Measurements from ENCODE around the gene CNTFR. TPM values are rescaled to one million over a fixed set of nuclear protein-coding genes. Genes with fewer than 3 reads are reported as not detected.

CNTFR gene
- total RNA-seq, 2 experiments from 2014 or later = not detected

DNA sequence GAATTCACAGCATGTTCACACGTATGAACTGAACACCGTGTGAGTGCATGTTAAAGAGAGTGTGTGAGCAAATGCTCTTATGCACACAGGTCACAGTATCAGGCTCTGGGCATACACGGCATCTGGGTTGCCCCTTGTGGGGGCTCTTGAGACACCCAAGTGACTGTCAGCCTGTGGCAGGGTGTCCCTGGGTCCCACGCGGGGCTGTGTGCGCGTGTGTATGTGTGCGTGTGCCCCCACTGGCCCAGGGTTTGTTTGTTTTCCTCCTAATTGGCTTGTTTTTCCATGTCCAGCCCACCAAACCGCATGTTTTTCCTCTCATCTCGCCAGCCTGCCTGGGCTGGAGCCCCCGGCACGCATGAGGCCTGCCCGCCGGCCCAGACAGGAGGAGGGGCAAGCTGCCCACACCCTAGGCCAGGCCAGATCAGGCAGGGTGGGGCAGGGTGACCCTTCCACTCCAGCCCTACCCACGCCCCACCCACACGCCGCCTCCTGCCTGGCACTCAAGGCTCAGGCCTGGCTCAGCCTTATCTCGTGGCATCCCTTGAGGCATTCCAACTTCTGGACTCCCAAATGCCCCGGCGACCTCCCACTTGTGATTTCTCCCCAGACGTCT lies 28.8 kb downstream of the CNTFR start:
- no peak overlapping the region for H3K4me2 ChIP-seq (ENCODE audit: low read length)
- CTCF ChIA-PET (ENCODE audit: unreplicated experiment) = no interaction called here

GRCh38 chr9:34559624-34560455 lies 29.7 kb downstream of the CNTFR start:
- Histone ChIP-seq H3K27ac (ENCODE audit: low read depth, low read length, poor library complexity, severe bottlenecking) (no peak overlapping the region), H4K20me1 (ENCODE audit: insufficient read depth, low read length) (no peaks in the 10 kb centered on the region), H3K9me3 (ENCODE audit: low read length) (peaks cover 9% of the 10 kb centered on the region; the same call in 1 of the 2 replicates), H3K79me2 (ENCODE audit: insufficient read depth, low read depth, low read length) (no peaks in the 10 kb centered on the region), H3K4me3 (ENCODE audit: low read depth, low read length, poor library complexity, severe bottlenecking) (no peak overlapping the region), H3K9me2 (ENCODE audit: insufficient read depth, low read length) (no peaks in the 10 kb centered on the region), H3K4me2 (ENCODE audit: low read length) (no peak overlapping the region), H3K36me3 (ENCODE audit: insufficient read depth, low read length) (no peaks in the 10 kb centered on the region), H3K4me1 (ENCODE audit: insufficient read depth, low read length, poor library complexity, severe bottlenecking) (no peaks in the 10 kb centered on the region), H2AFZ (ENCODE audit: low read length) (no peak overlapping the region)
- intact Hi-C loops (cut with micrococcal nuclease; ENCODE audit: unreplicated experiment) = no loop called here
- DNase-seq (ENCODE audit: low spot score) = no peak
- no TSS peak for BruUV-seq (replicated peaks)
- POLR2A ChIA-PET = interaction anchor here (0.6 kb wide), 1 partner anchor 114 kb away, joined by 3 read pairs; no protein-coding TSS in a partner anchor
- CTCF ChIA-PET (ENCODE audit: unreplicated experiment) = no interaction called here
- no peak for TF ChIP-seq CTCF (conservative IDR thresholded peaks at IDR 0.05; ENCODE audit: low read length)
- TF ChIP-seq EZH2phosphoT487 (IDR thresholded peaks at IDR 0.05; ENCODE audit: borderline replicate concordance, low read depth, low read length) = no peak

More for the DNA sequence above, 28.8 kb downstream of the CNTFR start:
- Histone ChIP-seq H3K9me3 (ENCODE audit: low read length) (peaks cover 9% of the 10 kb centered on the region; the same call in 1 of the 2 replicates), H2AFZ (ENCODE audit: low read length) (no peak overlapping the region), H3K4me1 (ENCODE audit: insufficient read depth, low read length, poor library complexity, severe bottlenecking) (no peaks in the 10 kb centered on the region), H3K9me2 (ENCODE audit: insufficient read depth, low read length) (no peaks in the 10 kb centered on the region), H3K4me3 (ENCODE audit: low read depth, low read length, poor library complexity, severe bottlenecking) (no peak overlapping the region), H3K27ac (ENCODE audit: low read depth, low read length, poor library complexity, severe bottlenecking) (no peak overlapping the region), H3K79me2 (ENCODE audit: insufficient read depth, low read depth, low read length) (no peaks in the 10 kb centered on the region), H4K20me1 (ENCODE audit: insufficient read depth, low read length) (no peaks in the 10 kb centered on the region), H3K36me3 (ENCODE audit: insufficient read depth, low read length) (no peaks in the 10 kb centered on the region)
- no peak for TF ChIP-seq CTCF (conservative IDR thresholded peaks at IDR 0.05; ENCODE audit: low read length)
- no peak for TF ChIP-seq EZH2phosphoT487 (IDR thresholded peaks at IDR 0.05; ENCODE audit: borderline replicate concordance, low read depth, low read length)
- intact Hi-C loops (cut with micrococcal nuclease; ENCODE audit: unreplicated experiment) = no loop called here
- POLR2A ChIA-PET = interaction anchor here (0.6 kb wide), 1 partner anchor 115 kb away, joined by 3 read pairs; no protein-coding TSS in a partner anchor
- no TSS peak for BruUV-seq (replicated peaks)
- no peak for DNase-seq (ENCODE audit: low spot score)

All from OCI-LY7 (cell line).